HEK293 (cell line): ENCODE data around the gene NRP1.

Experiments
- CTCF ChIA-PET: fragments of 350-600 bp; formaldehyde crosslinking; extraction: SDS; loops from one replicate; lab custom pipeline; 2021; ENCODE audit warnings: antibody characterized with exemption; lab: Yijun Ruan, JAX
- POLR2A ChIA-PET: fragments of 300-600 bp; formaldehyde crosslinking; extraction: SDS; loops from one replicate; lab custom pipeline; 2020; ENCODE audit warnings: antibody characterized with exemption, inconsistent platforms; lab: Yijun Ruan, JAX
- H3K27ac ChIP-seq: fragments of 200-500 bp; sonication (Bioruptor generic); 2 replicates; pipeline ENCODE4 v1.5.1; 2014; ENCODE audit warnings: low read depth, low read length, control low read depth, inconsistent platforms; ENCODE audit errors: extremely low read depth
- H3K36me3 ChIP-seq, 2 experiments: fragments of 200-500 bp in 1 of 2; sonication (Bioruptor generic) in 1 of 2; 1 replicate in 1 of 2; 2 replicates in 1 of 2; pipeline ENCODE4 v1.5.1; 2014 to 2017; ENCODE audit warnings: inconsistent platforms in 2 of 2, low read length in 2 of 2; ENCODE audit not compliant: control insufficient read depth in 2 of 2, insufficient read depth in 1 of 2
- H3K4me1 ChIP-seq: fragments of 200-500 bp; sonication (Bioruptor generic); 2 replicates; pipeline ENCODE4 v1.5.1; 2014; ENCODE audit warnings: mild to moderate bottlenecking, low read length, inconsistent platforms; ENCODE audit not compliant: control insufficient read depth, insufficient read depth
- H3K4me3 ChIP-seq: 2 replicates; pipeline ENCODE4 v1.5.1; 2011; ENCODE audit warnings: low read depth, mild to moderate bottlenecking, control low read depth, low read length, moderate library complexity
- H3K9me3 ChIP-seq: fragments of 200-500 bp; sonication (Bioruptor generic); 2 replicates; pipeline ENCODE4 v1.5.1; 2014; ENCODE audit warnings: low read depth, low read length, inconsistent platforms; ENCODE audit not compliant: control insufficient read depth, insufficient read depth
- EGR2 ChIP-seq: fragments of 450-650 bp; formaldehyde crosslinking; IDR thresholded peaks from 2 replicates; pipeline ENCODE4 v1.5.1; 2016; ENCODE audit warnings: low read depth, missing biosample characterization, missing genetic modification characterization
- HOXD13 ChIP-seq: sonication (generic); formaldehyde crosslinking; IDR thresholded peaks from 2 replicates; pipeline ENCODE4 v1.8.0; 2022; ENCODE audit warnings: missing genetic modification reagents, borderline replicate concordance
- KLF7 ChIP-seq: fragments of 450-650 bp; formaldehyde crosslinking; IDR thresholded peaks from 2 replicates; pipeline ENCODE4 v1.5.1; 2016; ENCODE audit warnings: missing biosample characterization, missing genetic modification characterization, borderline replicate concordance
- SP3 ChIP-seq: fragments of 450-650 bp; formaldehyde crosslinking; IDR thresholded peaks from 2 replicates; pipeline ENCODE4 v1.5.1; 2016; ENCODE audit warnings: missing biosample characterization, missing genetic modification characterization
- WT1 ChIP-seq: fragments of 450-650 bp; formaldehyde crosslinking; IDR thresholded peaks from 2 replicates; pipeline ENCODE4 v1.5.1; 2016; ENCODE audit warnings: missing biosample characterization, missing genetic modification characterization
- ZNF133 ChIP-seq: fragments of 450-650 bp; formaldehyde crosslinking; IDR thresholded peaks from 2 replicates; pipeline ENCODE4 v1.5.1; 2016; ENCODE audit warnings: missing biosample characterization, missing genetic modification characterization
- ZNF239 ChIP-seq: fragments of 450-650 bp; formaldehyde crosslinking; IDR thresholded peaks from 2 replicates; pipeline ENCODE4 v1.5.1; 2016; ENCODE audit warnings: missing biosample characterization, missing genetic modification characterization
- ZNF350 ChIP-seq: fragments of 450-650 bp; formaldehyde crosslinking; IDR thresholded peaks from 2 replicates; pipeline ENCODE4 v1.5.0; 2017; ENCODE audit warnings: missing biosample characterization, mild to moderate bottlenecking, missing genetic modification characterization
- ZNF510 ChIP-seq: fragments of 450-650 bp; formaldehyde crosslinking; IDR thresholded peaks from 2 replicates; pipeline ENCODE4 v1.5.1; 2018; ENCODE audit warnings: mild to moderate bottlenecking, missing genetic modification characterization, missing biosample characterization; ENCODE audit not compliant: insufficient replicate concordance
- ZNF514 ChIP-seq: fragments of 450-650 bp; formaldehyde crosslinking; IDR thresholded peaks from 2 replicates; pipeline ENCODE4 v1.5.1; 2016; ENCODE audit warnings: missing biosample characterization, missing genetic modification characterization
- ZNF548 ChIP-seq: fragments of 450-650 bp; formaldehyde crosslinking; IDR thresholded peaks from 2 replicates; pipeline ENCODE4 v1.5.1; 2016; ENCODE audit warnings: missing biosample characterization, missing genetic modification characterization
- ZNF596 ChIP-seq: fragments of 450-650 bp; IDR thresholded peaks from 2 replicates; pipeline ENCODE4 v1.5.0; 2018; ENCODE audit warnings: missing biosample characterization, mild to moderate bottlenecking, missing genetic modification characterization, moderate library complexity
- ZNF670 ChIP-seq: fragments of 450-650 bp; formaldehyde crosslinking; IDR thresholded peaks from 2 replicates; pipeline ENCODE4 v1.5.1; 2016; ENCODE audit warnings: missing biosample characterization, missing genetic modification characterization, low read depth
- ZNF747 ChIP-seq: fragments of 450-650 bp; formaldehyde crosslinking; IDR thresholded peaks from 2 replicates; pipeline ENCODE4 v1.5.1; 2016; ENCODE audit warnings: missing biosample characterization, missing genetic modification characterization
- ZNF777 ChIP-seq: fragments of 450-650 bp; formaldehyde crosslinking; IDR thresholded peaks from 2 replicates; pipeline ENCODE4 v1.5.1; 2017; ENCODE audit warnings: missing biosample characterization, missing genetic modification characterization, borderline replicate concordance
- ZNF791 ChIP-seq: fragments of 450-650 bp; formaldehyde crosslinking; IDR thresholded peaks from 2 replicates; pipeline ENCODE4 v1.5.1; 2016; ENCODE audit warnings: missing biosample characterization, missing genetic modification characterization
- ZXDB ChIP-seq: fragments of 450-650 bp; formaldehyde crosslinking; IDR thresholded peaks from 2 replicates; pipeline ENCODE4 v1.5.1; 2016; ENCODE audit warnings: missing biosample characterization, missing genetic modification characterization
- TF ChIP-seq, protein P1 (sequence below): fragments of 450-650 bp; IDR thresholded peaks from 2 replicates; pipeline ENCODE4 v1.5.1; 2018; ENCODE audit warnings: missing biosample characterization, missing genetic modification characterization
- TF ChIP-seq, protein P2 (sequence below): fragments of 450-650 bp; formaldehyde crosslinking; IDR thresholded peaks from 2 replicates; pipeline ENCODE4 v1.5.0; 2017; ENCODE audit warnings: missing biosample characterization, missing genetic modification characterization, borderline replicate concordance
- TF ChIP-seq, protein P3 (sequence below): fragments of 450-650 bp; formaldehyde crosslinking; IDR thresholded peaks from 2 replicates; pipeline ENCODE4 v1.5.1; 2016; ENCODE audit warnings: missing biosample characterization, missing genetic modification characterization
- TF ChIP-seq, protein P4 (sequence below): fragments of 450-650 bp; formaldehyde crosslinking; conservative IDR thresholded peaks from 2 replicates; pipeline ENCODE4 v1.5.1; 2016; ENCODE audit warnings: low read depth, missing biosample characterization, missing genetic modification characterization
- TF ChIP-seq, protein P5 (sequence below): fragments of 450-650 bp; formaldehyde crosslinking; IDR thresholded peaks from 2 replicates; pipeline ENCODE4 v1.5.1; 2016; ENCODE audit warnings: missing biosample characterization, missing genetic modification characterization, low read depth

The NRP1 gene

DNA sequence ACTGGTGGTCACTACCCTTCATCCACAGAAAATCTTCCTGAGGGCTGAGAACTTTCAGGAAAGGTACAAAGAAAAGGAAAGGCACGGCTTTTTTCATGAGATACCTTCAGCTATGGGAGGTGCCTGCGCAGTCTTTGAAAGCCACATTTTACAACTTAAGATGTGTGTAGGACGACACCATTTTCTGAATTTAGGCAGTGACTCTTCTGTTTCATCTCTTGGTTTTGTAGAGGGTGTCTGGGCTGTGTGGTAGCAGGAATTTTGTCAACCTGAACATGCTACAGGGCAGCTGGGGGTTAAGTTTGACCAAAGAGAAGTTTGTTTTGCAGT, 138.1 kb downstream of the NRP1 start (continued):
- TF ChIP-seq SP3 (tag by site-specific recombination) (no peak), ZNF350 (no peak), ZNF747 (tag by site-specific recombination) (no peak), HOXD13 (CRISPR knock-in tag) (no peak), KLF7 (no peak), ZXDB (tag by site-specific recombination) (no peak), EGR2 (tag by site-specific recombination) (no peak), ZNF670 (tag by site-specific recombination) (no peak), ZNF777 (no peak)
- TF ChIP-seq, protein P1, sequence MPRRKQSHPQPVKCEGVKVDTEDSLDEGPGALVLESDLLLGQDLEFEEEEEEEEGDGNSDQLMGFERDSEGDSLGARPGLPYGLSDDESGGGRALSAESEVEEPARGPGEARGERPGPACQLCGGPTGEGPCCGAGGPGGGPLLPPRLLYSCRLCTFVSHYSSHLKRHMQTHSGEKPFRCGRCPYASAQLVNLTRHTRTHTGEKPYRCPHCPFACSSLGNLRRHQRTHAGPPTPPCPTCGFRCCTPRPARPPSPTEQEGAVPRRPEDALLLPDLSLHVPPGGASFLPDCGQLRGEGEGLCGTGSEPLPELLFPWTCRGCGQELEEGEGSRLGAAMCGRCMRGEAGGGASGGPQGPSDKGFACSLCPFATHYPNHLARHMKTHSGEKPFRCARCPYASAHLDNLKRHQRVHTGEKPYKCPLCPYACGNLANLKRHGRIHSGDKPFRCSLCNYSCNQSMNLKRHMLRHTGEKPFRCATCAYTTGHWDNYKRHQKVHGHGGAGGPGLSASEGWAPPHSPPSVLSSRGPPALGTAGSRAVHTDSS (tag by site-specific recombination) = no peak
- TF ChIP-seq, all 188 proteins: peak for 0

DNA sequence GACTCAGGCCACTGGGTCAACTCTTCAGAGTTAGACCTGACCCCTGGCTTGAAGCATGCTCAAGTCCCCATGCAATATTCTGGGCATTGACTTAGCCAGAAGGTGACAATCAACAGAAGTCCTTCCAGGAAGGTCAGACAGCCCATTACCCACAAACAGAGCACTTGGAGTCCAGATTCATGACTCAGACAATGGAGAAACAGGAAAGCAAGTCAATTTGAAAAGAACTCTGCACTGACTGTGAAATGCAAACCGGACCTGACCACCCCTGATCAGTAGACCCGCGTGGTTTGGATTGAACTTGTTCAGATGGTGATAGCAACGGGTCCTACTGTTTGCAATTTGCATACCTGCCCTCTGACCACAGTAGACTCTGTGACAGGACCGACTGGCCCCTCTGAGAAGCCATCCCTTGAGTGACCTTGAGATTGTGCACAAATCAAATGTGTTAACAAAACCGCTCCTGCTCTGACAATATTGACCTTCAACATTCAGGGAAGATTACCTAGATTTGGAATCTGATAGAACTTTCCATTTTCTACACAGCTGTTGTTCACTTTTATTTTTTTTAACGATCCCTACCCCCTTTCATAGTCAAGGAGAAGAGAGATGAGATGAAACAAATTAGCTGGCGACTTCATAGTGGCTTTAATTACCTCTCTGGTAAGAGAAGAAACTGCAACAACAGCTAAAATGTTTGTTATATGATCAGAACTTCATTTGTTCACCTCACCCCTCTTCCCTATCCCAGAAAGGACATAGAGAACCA, 138.7 kb downstream of the NRP1 start:
- Histone ChIP-seq H3K9me3 (no peaks in the 10 kb centered on the region), H3K27ac (no peak overlapping the region), H3K4me1 (peaks cover 11% of the 10 kb centered on the region), H3K36me3 (peaks cover 1 to 36% of the 10 kb centered on the region in 2 experiments; a peak in 2 of 3 replicates), H3K4me3 (no peak overlapping the region)
- POLR2A ChIA-PET = no interaction called here
- CTCF ChIA-PET = interaction anchor here (0.6 to 0.7 kb wide), 2 partner anchors 60 to 127 kb away, joined by 3 read pairs; no protein-coding TSS in a partner anchor
- TF ChIP-seq, protein P2, sequence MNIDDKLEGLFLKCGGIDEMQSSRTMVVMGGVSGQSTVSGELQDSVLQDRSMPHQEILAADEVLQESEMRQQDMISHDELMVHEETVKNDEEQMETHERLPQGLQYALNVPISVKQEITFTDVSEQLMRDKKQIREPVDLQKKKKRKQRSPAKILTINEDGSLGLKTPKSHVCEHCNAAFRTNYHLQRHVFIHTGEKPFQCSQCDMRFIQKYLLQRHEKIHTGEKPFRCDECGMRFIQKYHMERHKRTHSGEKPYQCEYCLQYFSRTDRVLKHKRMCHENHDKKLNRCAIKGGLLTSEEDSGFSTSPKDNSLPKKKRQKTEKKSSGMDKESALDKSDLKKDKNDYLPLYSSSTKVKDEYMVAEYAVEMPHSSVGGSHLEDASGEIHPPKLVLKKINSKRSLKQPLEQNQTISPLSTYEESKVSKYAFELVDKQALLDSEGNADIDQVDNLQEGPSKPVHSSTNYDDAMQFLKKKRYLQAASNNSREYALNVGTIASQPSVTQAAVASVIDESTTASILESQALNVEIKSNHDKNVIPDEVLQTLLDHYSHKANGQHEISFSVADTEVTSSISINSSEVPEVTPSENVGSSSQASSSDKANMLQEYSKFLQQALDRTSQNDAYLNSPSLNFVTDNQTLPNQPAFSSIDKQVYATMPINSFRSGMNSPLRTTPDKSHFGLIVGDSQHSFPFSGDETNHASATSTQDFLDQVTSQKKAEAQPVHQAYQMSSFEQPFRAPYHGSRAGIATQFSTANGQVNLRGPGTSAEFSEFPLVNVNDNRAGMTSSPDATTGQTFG (tag by site-specific recombination) = no peak
- TF ChIP-seq ZNF510 (tag by site-specific recombination) = no peak
- TF ChIP-seq WT1 (tag by site-specific recombination) = no peak
- TF ChIP-seq ZNF548 = no peak
- no peak for TF ChIP-seq EGR2 (tag by site-specific recombination)
- TF ChIP-seq ZNF133 (tag by site-specific recombination) = no peak
- TF ChIP-seq ZNF596 (tag by site-specific recombination) = no peak
- no peak for TF ChIP-seq ZNF239 (tag by site-specific recombination)
- TF ChIP-seq ZNF791 (tag by site-specific recombination) = no peak
- TF ChIP-seq ZNF514 (tag by site-specific recombination) = no peak
- TF ChIP-seq, protein P3, sequence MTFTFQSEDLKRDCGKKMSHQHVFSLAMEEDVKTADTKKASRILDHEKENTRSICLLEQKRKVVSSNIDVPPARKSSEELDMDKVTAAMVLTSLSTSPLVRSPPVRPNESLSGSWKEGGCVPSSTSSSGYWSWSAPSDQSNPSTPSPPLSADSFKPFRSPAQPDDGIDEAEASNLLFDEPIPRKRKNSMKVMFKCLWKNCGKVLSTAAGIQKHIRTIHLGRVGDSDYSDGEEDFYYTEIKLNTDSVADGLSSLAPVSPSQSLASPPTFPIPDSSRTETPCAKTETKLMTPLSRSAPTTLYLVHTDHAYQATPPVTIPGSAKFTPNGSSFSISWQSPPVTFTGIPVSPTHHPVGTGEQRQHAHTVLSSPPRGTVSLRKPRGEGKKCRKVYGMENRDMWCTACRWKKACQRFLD = no peak
- TF ChIP-seq, protein P4, sequence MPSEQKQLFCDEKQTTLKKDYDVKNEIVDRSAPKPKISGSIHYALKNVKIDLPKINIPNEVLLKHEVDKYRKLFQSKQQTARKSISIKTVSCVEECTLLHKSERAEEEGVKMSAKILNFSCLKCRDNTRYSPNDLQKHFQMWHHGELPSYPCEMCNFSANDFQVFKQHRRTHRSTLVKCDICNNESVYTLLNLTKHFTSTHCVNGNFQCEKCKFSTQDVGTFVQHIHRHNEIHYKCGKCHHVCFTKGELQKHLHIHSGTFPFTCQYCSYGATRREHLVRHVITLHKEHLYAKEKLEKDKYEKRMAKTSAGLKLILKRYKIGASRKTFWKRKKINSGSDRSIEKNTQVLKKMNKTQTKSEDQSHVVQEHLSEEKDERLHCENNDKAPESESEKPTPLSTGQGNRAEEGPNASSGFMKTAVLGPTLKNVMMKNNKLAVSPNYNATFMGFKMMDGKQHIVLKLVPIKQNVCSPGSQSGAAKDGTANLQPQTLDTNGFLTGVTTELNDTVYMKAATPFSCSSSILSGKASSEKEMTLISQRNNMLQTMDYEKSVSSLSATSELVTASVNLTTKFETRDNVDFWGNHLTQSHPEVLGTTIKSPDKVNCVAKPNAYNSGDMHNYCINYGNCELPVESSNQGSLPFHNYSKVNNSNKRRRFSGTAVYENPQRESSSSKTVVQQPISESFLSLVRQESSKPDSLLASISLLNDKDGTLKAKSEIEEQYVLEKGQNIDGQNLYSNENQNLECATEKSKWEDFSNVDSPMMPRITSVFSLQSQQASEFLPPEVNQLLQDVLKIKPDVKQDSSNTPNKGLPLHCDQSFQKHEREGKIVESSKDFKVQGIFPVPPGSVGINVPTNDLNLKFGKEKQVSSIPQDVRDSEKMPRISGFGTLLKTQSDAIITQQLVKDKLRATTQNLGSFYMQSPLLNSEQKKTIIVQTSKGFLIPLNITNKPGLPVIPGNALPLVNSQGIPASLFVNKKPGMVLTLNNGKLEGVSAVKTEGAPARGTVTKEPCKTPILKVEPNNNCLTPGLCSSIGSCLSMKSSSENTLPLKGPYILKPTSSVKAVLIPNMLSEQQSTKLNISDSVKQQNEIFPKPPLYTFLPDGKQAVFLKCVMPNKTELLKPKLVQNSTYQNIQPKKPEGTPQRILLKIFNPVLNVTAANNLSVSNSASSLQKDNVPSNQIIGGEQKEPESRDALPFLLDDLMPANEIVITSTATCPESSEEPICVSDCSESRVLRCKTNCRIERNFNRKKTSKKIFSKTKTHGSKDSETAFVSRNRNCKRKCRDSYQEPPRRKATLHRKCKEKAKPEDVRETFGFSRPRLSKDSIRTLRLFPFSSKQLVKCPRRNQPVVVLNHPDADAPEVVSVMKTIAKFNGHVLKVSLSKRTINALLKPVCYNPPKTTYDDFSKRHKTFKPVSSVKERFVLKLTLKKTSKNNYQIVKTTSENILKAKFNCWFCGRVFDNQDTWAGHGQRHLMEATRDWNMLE (tag by site-specific recombination) = no peak
- TF ChIP-seq, protein P5, sequence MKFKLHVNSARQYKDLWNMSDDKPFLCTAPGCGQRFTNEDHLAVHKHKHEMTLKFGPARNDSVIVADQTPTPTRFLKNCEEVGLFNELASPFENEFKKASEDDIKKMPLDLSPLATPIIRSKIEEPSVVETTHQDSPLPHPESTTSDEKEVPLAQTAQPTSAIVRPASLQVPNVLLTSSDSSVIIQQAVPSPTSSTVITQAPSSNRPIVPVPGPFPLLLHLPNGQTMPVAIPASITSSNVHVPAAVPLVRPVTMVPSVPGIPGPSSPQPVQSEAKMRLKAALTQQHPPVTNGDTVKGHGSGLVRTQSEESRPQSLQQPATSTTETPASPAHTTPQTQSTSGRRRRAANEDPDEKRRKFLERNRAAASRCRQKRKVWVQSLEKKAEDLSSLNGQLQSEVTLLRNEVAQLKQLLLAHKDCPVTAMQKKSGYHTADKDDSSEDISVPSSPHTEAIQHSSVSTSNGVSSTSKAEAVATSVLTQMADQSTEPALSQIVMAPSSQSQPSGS (tag by site-specific recombination) = no peak
